Measurements from ENCODE around the gene CROCC2. TPM values are rescaled to one million over a fixed set of nuclear protein-coding genes. Genes with fewer than 3 reads are reported as not detected.

The CROCC2 gene
- total and polyA plus RNA-seq, 10 of the 15 experiments (the other 5 are each of a cell fraction or from before 2014, with no cell fraction given): not detected

- intact Hi-C loops (cut with micrococcal nuclease; ENCODE audit: unreplicated experiment): no loop called here
- no peak for ATAC-seq
- no peak overlapping the region for H3K4me3 ChIP-seq
- H3K4me2 ChIP-seq (ENCODE audit: control insufficient read depth, insufficient read depth): no peak overlapping the region
- WGBS (ENCODE audit: insufficient coverage, insufficient replicate concordance, low lambda C conversion rate, missing lambda C conversion rate): 23% methylated on average over 8 of the region's 8 CpGs
- ChIA-PET POLR2A (no interaction called here), RAD21 (ENCODE audit: unreplicated experiment) (no interaction called here), CTCF (no interaction called here), SMC1A (ENCODE audit: uncharacterized antibody, unreplicated experiment) (no interaction called here)
- no peak overlapping the region for H3K9ac ChIP-seq (ENCODE audit: control insufficient read depth, insufficient read depth, low read length)
- in situ Hi-C loops (cut with MboI): no loop called here
- no peak overlapping the region for H2AFZ ChIP-seq (ENCODE audit: control insufficient read depth, low read depth, low read length)
- H3K79me2 ChIP-seq (ENCODE audit: control insufficient read depth, insufficient read depth, low read length): no peaks in the 10 kb centered on the region
- H3K27ac ChIP-seq (ENCODE audit: control insufficient read depth, insufficient read depth): no peak overlapping the region
- H3K9me3 ChIP-seq (replicated peaks; ENCODE audit: control insufficient read depth, insufficient read depth, low read length): peaks cover 5% of the 10 kb centered on the region; the same call in 2 of the 3 replicates
- H3K4me1 ChIP-seq (ENCODE audit: control insufficient read depth, insufficient read depth, low read length): no peaks in the 10 kb centered on the region
- H3K27me3 ChIP-seq (replicated peaks in 1 of 2; ENCODE audit: control insufficient read depth in 2 of 2, insufficient read depth in 2 of 2, low read length in 1 of 2): no peaks in the 10 kb centered on the region; a peak in 2 of 4 replicates
- FAIRE-seq: no peak
- no peaks in the 10 kb centered on the region for H3K36me3 ChIP-seq (ENCODE audit: control insufficient read depth in 2 of 2, insufficient read depth in 2 of 2, low read length in 1 of 2)
- no TSS peak for BruUV-seq (replicated peaks)
- no peak for DNase-seq (ENCODE audit: low read depth, low spot score)
- H4K20me1 ChIP-seq (ENCODE audit: control insufficient read depth, insufficient read depth): no peaks in the 10 kb centered on the region
- TF ChIP-seq ZNF687 (IDR thresholded peaks at IDR 0.05) (no peak), NRF1 (conservative IDR thresholded peaks at IDR 0.05; ENCODE audit: low read depth, low read length) (no peak), MYB (IDR thresholded peaks at IDR 0.05; ENCODE audit: borderline replicate concordance, low read depth, low read length) (no peak), CHD2 (IDR thresholded peaks at IDR 0.05; ENCODE audit: borderline replicate concordance, low read depth, low read length) (no peak), SKIL (IDR thresholded peaks at IDR 0.05; ENCODE audit: low read depth, poor library complexity, severe bottlenecking) (no peak), SUZ12 (IDR thresholded peaks at IDR 0.05; ENCODE audit: unreplicated experiment) (no peak), CBX3 (IDR thresholded peaks at IDR 0.05; ENCODE audit: borderline replicate concordance, low read depth) (no peak), CHD4 (IDR thresholded peaks at IDR 0.05) (no peak), NFYA (IDR thresholded peaks at IDR 0.05; ENCODE audit: borderline replicate concordance, low read depth, low read length) (no peak), ZBTB40 (IDR thresholded peaks at IDR 0.05; ENCODE audit: borderline replicate concordance) (no peak), ZNF274 (IDR thresholded peaks at IDR 0.05; ENCODE audit: insufficient read depth, insufficient read length) (no peak)
These were observed 114.6 kb downstream of the CROCC2 start for GRCh38 chr2:241020629-241021190.

Data from GM12878 (cell line).